ENCODE measurements around the gene GOLPH3. TPM values are rescaled to one million over a fixed set of nuclear protein-coding genes. Genes with fewer than 3 reads are reported as not detected.
"Not testable (repeated sequence)": the region's sequence is repeated elsewhere in the genome, so short reads cannot be mapped to it uniquely, and the experiment has no call there.

Gene GOLPH3
- total RNA-seq: 10 to 100 TPM; 34.4 to 73.4 (median 50.1) TPM
- polyA plus RNA-seq: 10 to 100 TPM; 20.3 to 44.0 TPM
- long read RNA-seq, donor 1, transcript GOLPH3-201 (4 exons, 2,721 nt): major isoform, 91 of 98 reads
- long read RNA-seq, donor 1, partial matches to known transcripts: 1 of 98 reads
- long read RNA-seq, donor 1, other reads (novel, unspliced or antisense): 6 of 98 reads
- long read RNA-seq, donor 2, transcript GOLPH3-201 (4 exons, 2,721 nt): major isoform, 19 of 30 reads
- long read RNA-seq, donor 2, partial matches to known transcripts: 10 of 30 reads
- long read RNA-seq, donor 2, other reads (novel, unspliced or antisense): 0 of 30 reads
- long read RNA-seq, donor 3, transcript GOLPH3-201 (4 exons, 2,721 nt): major isoform, 120 of 122 reads
- long read RNA-seq, donor 3, partial matches to known transcripts: 0 of 122 reads
- long read RNA-seq, donor 3, other reads (novel, unspliced or antisense): 2 of 122 reads

- Histone ChIP-seq H3K36me3 (peaks cover 0 to 27% (median 24%) of the 10 kb centered on the region in 9 donors), H3K9me3 (no peaks in the 10 kb centered on the region), H3K27me3 (no peaks in the 10 kb centered on the region), H3K4me3 (peak within 1 kb of the TSS; percentile 60 to 99 (median 96)), H3K27ac (peak within 1 kb of the TSS; percentile 95 to 100 (median 100)), H3K4me1 (peaks cover 0 to 46% (median 28%) of the 10 kb centered on the region in 12 donors)
- peak; percentile 90 to 97 (median 96) for ATAC-seq
- intact Hi-C loops (cut with DNase I): loop anchor here in 6 of 10 donors (1.0 to 5.0 kb wide), 10 partner anchors 43 to 139 kb away; partner anchors contain the start of gene MTMR12 (in 1 of the 6)
- 0 to 1% (median 0%) methylated on average over 56 to 85 of the region's 85 CpGs for WGBS, 4 donors
- TF ChIP-seq, protein P1, sequence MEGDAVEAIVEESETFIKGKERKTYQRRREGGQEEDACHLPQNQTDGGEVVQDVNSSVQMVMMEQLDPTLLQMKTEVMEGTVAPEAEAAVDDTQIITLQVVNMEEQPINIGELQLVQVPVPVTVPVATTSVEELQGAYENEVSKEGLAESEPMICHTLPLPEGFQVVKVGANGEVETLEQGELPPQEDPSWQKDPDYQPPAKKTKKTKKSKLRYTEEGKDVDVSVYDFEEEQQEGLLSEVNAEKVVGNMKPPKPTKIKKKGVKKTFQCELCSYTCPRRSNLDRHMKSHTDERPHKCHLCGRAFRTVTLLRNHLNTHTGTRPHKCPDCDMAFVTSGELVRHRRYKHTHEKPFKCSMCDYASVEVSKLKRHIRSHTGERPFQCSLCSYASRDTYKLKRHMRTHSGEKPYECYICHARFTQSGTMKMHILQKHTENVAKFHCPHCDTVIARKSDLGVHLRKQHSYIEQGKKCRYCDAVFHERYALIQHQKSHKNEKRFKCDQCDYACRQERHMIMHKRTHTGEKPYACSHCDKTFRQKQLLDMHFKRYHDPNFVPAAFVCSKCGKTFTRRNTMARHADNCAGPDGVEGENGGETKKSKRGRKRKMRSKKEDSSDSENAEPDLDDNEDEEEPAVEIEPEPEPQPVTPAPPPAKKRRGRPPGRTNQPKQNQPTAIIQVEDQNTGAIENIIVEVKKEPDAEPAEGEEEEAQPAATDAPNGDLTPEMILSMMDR (IDR thresholded peaks at IDR 0.05): peak in 3 of 12 donors; percentile 11 to 18 (median 17)
- TF ChIP-seq POLR2A (IDR thresholded peaks at IDR 0.05): peak; percentile 46 to 91
- peak; percentile 95 to 98 (median 96) for DNase-seq
Measured at GRCh38 chr5:32174011-32174870, at the start of gene GOLPH3. Gene GOLPH3, minus strand, starts transcription at chr5:32174319. Its CDS starts 285 bp downstream, at chr5:32174034.

DNA sequence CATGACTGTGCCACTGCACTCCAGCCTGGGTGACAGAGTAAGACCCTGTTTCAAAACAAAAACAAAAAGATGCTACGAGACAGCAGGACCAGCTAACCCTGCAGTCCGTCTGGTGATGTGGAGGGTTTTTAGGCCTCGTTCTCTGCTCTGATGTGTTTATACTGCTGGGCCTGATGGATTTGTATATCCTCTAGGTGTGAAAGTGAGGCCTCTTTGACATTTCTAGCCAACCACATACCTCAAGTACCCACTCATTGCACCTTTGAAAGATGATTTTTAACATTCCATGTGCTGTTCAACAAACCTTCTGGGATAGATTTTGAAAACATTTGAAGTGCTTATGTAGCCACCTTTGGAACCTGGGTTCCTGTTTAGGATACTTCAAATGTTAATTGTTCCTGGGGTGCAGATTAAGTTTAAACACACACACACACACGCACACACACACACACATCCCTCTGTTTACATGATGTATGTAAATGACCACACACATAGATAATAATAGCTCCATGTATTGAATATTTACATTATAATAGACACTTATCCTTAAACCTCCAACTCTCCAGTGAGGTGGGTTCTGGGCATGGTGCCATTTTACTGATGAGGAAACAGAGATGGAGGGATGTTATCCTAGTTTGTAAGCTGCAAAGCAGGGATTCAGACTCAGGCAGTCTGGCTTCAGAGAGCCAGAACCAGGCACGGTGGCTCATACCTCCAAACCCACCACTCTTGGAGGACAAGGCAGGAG lies 48.8 kb upstream of the GOLPH3 start:
- Histone ChIP-seq H3K36me3 (peaks cover 0 to 13% (median 0%) of the 10 kb centered on the region in 9 donors), H3K9me3 (no peaks in the 10 kb centered on the region), H3K4me1 (peaks cover 0 to 22% (median 8%) of the 10 kb centered on the region in 12 donors), H3K27me3 (no peaks in the 10 kb centered on the region), H3K4me3 (no peak overlapping the region), H3K27ac (peak overlapping the region in 2 of 12 donors; percentile 23 to 85)
- DNase-seq (no peak), ATAC-seq (no peak)
- intact Hi-C loops (cut with DNase I): no loop called here
- 88 to 97% (median 96%) methylated on average over 5 of the region's 5 CpGs for WGBS, 4 donors
- TF ChIP-seq POLR2A (IDR thresholded peaks at IDR 0.05): no peak
- TF ChIP-seq, protein P1 (IDR thresholded peaks at IDR 0.05): no peak

DNA sequence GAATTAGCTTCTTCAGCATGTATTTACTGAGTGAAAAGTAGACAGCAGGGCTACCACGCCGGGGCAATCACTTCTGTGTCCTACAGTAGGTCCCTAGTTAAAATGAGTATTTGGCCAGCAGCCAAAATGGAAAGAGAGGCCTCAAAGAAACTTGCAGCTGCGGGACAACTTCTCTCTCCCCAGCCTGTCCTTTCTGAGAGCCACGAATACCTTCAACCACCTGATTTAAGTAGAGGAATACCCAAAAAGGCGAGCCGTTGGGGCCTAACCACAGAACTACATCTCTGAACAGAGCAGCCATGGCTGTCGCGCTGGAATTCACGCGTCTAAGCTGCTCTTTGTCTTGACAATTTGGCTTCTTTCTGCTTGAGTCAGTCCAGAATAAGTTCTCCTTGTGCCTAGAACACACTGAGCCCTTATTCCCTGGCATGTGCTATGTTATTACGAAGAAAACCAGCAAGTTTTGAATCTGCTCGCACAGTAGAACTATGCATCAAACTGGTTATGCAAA lies 43.8 kb upstream of the GOLPH3 start:
- Histone ChIP-seq H3K9me3 (no peaks in the 10 kb centered on the region), H3K27me3 (no peaks in the 10 kb centered on the region), H3K4me1 (peaks cover 0 to 15% (median 4%) of the 10 kb centered on the region in 12 donors), H3K27ac (peak overlapping the region in 5 of 12 donors; percentile 12 to 79 (median 53)), H3K36me3 (no peaks in the 10 kb centered on the region), H3K4me3 (peak overlapping the region in 1 of 12 donors; percentile 3)
- intact Hi-C loops (cut with DNase I): loop anchor here in 1 of 10 donors (5.0 kb wide), 1 partner anchor 46 kb away; the partner anchor contains the start of gene GOLPH3
- no peak for TF ChIP-seq POLR2A (IDR thresholded peaks at IDR 0.05)
- TF ChIP-seq, protein P1 (IDR thresholded peaks at IDR 0.05): no peak
- ATAC-seq (peak; percentile 49 to 67 (median 60)), DNase-seq (peak in 3 of 5 donors; percentile 35 to 49 (median 39))
- 49 to 54% (median 53%) methylated on average over 12 of the region's 12 CpGs for WGBS, 4 donors

- H3K4me3 ChIP-seq; H3K27me3 ChIP-seq; ATAC-seq; intact Hi-C loops (cut with DNase I); H3K27ac ChIP-seq; H3K9me3 ChIP-seq; H3K36me3 ChIP-seq; DNase-seq: not testable (repeated sequence)
- H3K4me1 ChIP-seq: peaks cover 0 to 36% (median 4%) of the 10 kb centered on the region in 12 donors
- 84 to 98% (median 91%) methylated on average over 1 of the region's 1 CpG for WGBS, 4 donors
Measured at GRCh38 chr5:32214344-32214743, 40.2 kb upstream of the GOLPH3 start.
